IMR-90 (cell line): ENCODE measurements around the gene MAGI1.

Experiments
- BHLHE40 ChIP-seq: fragments of 150-350 bp; IDR thresholded peaks from 2 replicates; pipeline ENCODE4 v1.6.1; 2016; ENCODE audit warnings: mild to moderate bottlenecking, low read depth, low read length
- CEBPB ChIP-seq: IDR thresholded peaks from 2 replicates; pipeline ENCODE4 v1.6.1; 2012; ENCODE audit warnings: low read depth, low read length, improper control_type of control experiment
- CTCF ChIP-seq: conservative IDR thresholded peaks from 2 replicates; pipeline ENCODE4 v1.5.1; 2012; ENCODE audit warnings: mild to moderate bottlenecking, low read depth, low read length, improper control_type of control experiment
- ELK1 ChIP-seq: fragments of 150-350 bp; IDR thresholded peaks from 2 replicates; pipeline ENCODE4 v1.6.1; 2016; ENCODE audit warnings: low read depth, mild to moderate bottlenecking, low read length, moderate library complexity, borderline replicate concordance
- MXI1 ChIP-seq: IDR thresholded peaks from 2 replicates; pipeline ENCODE4 v1.6.1; 2012; ENCODE audit warnings: low read depth, mild to moderate bottlenecking, low read length, moderate library complexity, borderline replicate concordance
- POLR2A ChIP-seq: IDR thresholded peaks from 2 replicates; pipeline ENCODE4 v1.6.1; 2012; ENCODE audit warnings: mild to moderate bottlenecking, low read depth, low read length
- RFX5 ChIP-seq: IDR thresholded peaks from 2 replicates; pipeline ENCODE4 v1.8.0; 2012; ENCODE audit warnings: low read depth, mild to moderate bottlenecking, low read length, moderate library complexity
- SMC3 ChIP-seq: fragments of 150-350 bp; IDR thresholded peaks from 2 replicates; pipeline ENCODE4 v1.6.1; 2016; ENCODE audit warnings: low read depth, mild to moderate bottlenecking, antibody characterized with exemption, low read length, moderate library complexity
- USF2 ChIP-seq: fragments of 150-350 bp; IDR thresholded peaks from 2 replicates; pipeline ENCODE4 v1.6.1; 2017; ENCODE audit warnings: mild to moderate bottlenecking, antibody characterized with exemption, low read length, low read depth

GRCh38 chr3:65935724-65936123 lies 103.0 kb downstream of the MAGI1 start:
- TF ChIP-seq POLR2A (no peak), SMC3 (no peak), CTCF (no peak), ELK1 (no peak), USF2 (no peak), CEBPB (no peak), RFX5 (no peak), BHLHE40 (no peak), MXI1 (no peak)
